Left lung (tissue), 10 donors: Measurements from ENCODE around the gene BEND6. TPM values are rescaled to one million over a fixed set of nuclear protein-coding genes. Genes with fewer than 3 reads are reported as not detected.

Experiments
- ATAC-seq: fragments of 200-7000 bp; cut with Tn5 transposase; one replicate; pipeline ENCODE4 v1.9.1; 2020; ENCODE audit warnings: moderate library complexity
- DNase-seq, 4 donors: peaks; one replicate each; pipeline ENCODE4 v3.0.0-alpha.2; 2013 to 2020
- H3K27ac ChIP-seq, 2 donors: fragments of 200-600 bp; sonication (generic) in 1 of 2; one replicate each; pipeline versions ENCODE4 v1.5.0 to v1.8.0; 2020 to 2021
- H3K27me3 ChIP-seq, 2 donors: fragments of 200-600 bp; sonication (generic) in 1 of 2; one replicate each; pipeline versions ENCODE4 v1.5.0 to v1.8.0; 2020 to 2021
- H3K36me3 ChIP-seq, 2 donors: fragments of 200-600 bp; sonication (generic) in 1 of 2; one replicate each; pipeline versions ENCODE4 v1.5.0 to v1.8.0; 2020 to 2021
- H3K4me1 ChIP-seq, 2 donors: fragments of 200-600 bp; one replicate each; pipeline ENCODE4 v1.8.0; 2021
- H3K4me3 ChIP-seq, 2 donors: fragments of 200-600 bp; sonication (generic) in 1 of 2; one replicate each; pipeline versions ENCODE4 v1.5.0 to v1.8.0; 2020 to 2021; ENCODE audit warnings: mild to moderate bottlenecking in 1 of 2
- H3K9me3 ChIP-seq, 2 donors: fragments of 200-600 bp; sonication (generic) in 1 of 2; one replicate each; pipeline versions ENCODE4 v1.5.0 to v1.8.0; 2020 to 2021
- CTCF ChIP-seq, 2 donors: fragments of 200-600 bp; sonication (generic) in 1 of 2; IDR thresholded peaks; one replicate each; pipeline versions ENCODE4 v1.5.0 to v1.8.0; 2021; ENCODE audit warnings: antibody characterized with exemption in 2 of 2
- intact Hi-C, 2 donors: fragments of 100-400 bp; cut with DNase I; formaldehyde crosslinking; loops; one replicate each; pipeline versions ENCODE4 v1.11.2 to v1.14.2; 2022
- polyA plus RNA-seq, 6 donors: library from polyadenylated mRNA; unstranded; fragments of 120-200 nt; gene quantifications; one replicate each; pipeline ENCODE4 v1.2.1, GENCODE V29; 2013; ENCODE audit not compliant: insufficient read length in 6 of 6
- total RNA-seq, 2 donors: library from RNA; stranded (reverse); fragmentation: NEBNext Ultra II Directional; extraction: Animal tissue kit (Norgen Biotek cat#: 25700); gene quantifications; one replicate each; pipeline ENCODE4 v1.2.1, GENCODE V29; 2021
- donor health status: DM: no; HTN: yes; CAD: no.
- donor health status: DM: no; HTN: no; CAD: no.

Gene BEND6
- total and polyA plus RNA-seq, 8 donors: 1.1 to 3.8 (median 1.6) TPM

DNA sequence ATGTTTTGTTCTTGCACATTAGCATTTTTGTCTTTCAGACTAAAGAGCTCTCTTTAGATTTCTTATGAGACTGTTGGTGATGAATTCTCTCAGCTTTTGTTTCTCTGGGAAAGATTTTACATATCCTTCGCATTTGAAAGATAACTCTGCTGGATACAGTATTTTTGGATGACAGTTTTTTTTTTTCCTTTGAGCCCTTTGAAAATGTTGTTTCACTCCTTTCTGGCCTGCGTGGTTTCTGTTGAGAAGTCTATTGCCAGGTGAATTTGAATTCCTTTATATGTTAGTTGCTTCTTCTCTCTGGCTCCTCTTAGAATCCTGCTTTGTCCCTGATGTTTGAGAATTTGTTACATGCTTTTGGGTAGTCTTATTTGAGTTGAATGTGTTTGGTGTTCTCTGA lies 69.4 kb downstream of the BEND6 start:
- intact Hi-C loops: loop anchor here in 1 of 2 donors (10.0 kb wide), 1 partner anchor 120 kb away; no protein-coding TSS in a partner anchor
- Histone ChIP-seq H3K4me3 (no peak overlapping the region), H3K4me1 (no peaks in the 10 kb centered on the region), H3K27ac (no peak overlapping the region), H3K9me3 (peaks cover 0 to 20% of the 10 kb centered on the region in 2 donors), H3K27me3 (no peaks in the 10 kb centered on the region), H3K36me3 (no peaks in the 10 kb centered on the region)
- no peak for TF ChIP-seq CTCF (IDR thresholded peaks at IDR 0.05)
- DNase-seq (no peak), ATAC-seq (no peak)

DNA sequence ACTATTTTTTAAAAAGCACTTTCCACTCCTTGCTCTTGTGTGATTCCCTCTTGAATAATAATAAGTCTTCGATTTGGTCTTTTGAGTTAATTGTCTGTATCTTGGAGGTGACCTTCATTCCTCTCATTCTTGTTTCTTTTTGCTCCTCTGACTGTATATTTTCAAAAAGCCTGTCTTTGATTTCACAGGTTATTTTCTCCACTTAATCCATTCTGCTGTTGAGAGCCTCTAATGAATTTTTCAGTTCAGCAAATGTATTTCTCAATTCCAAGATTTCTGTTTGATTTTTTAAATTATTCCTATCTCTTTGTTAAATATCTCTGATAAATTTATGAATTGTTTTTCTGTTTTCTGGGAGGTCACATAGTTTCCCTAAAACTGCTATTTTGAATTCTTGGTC lies 69.9 kb downstream of the BEND6 start:
- intact Hi-C loops: loop anchor here in 1 of 2 donors (10.0 kb wide), 1 partner anchor 120 kb away; no protein-coding TSS in a partner anchor
- no peak for TF ChIP-seq CTCF (IDR thresholded peaks at IDR 0.05)
- ATAC-seq (no peak), DNase-seq (no peak)
- H3K9me3 ChIP-seq: peaks cover 0 to 20% of the 10 kb centered on the region in 2 donors
- H3K36me3 ChIP-seq: no peaks in the 10 kb centered on the region
- no peak overlapping the region for H3K4me3 ChIP-seq
- H3K27me3 ChIP-seq: no peaks in the 10 kb centered on the region
- no peak overlapping the region for H3K27ac ChIP-seq
- H3K4me1 ChIP-seq: no peaks in the 10 kb centered on the region

DNA sequence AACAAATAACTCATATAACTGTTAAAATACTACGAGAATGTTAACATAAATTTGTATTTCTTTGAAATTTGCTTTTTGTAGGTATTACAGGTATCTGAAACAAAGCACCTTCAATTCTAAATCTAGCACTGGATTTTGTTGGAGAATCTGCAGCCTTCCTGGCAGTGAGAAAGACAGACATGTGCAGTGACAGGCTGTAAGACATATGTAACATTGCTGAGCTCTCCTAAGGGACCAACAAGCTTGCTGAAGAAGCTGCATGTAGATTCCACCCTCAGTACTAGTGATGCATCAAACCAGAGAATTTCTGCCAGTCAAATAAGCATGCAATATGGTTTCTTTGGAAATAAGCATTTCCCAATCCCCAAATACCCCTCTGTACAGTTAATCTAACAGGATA lies 71.1 kb downstream of the BEND6 start:
- Histone ChIP-seq H3K36me3 (no peaks in the 10 kb centered on the region), H3K9me3 (peaks cover 0 to 20% of the 10 kb centered on the region in 2 donors), H3K4me3 (no peak overlapping the region), H3K27me3 (no peaks in the 10 kb centered on the region), H3K4me1 (no peaks in the 10 kb centered on the region), H3K27ac (no peak overlapping the region)
- no peak for TF ChIP-seq CTCF (IDR thresholded peaks at IDR 0.05)
- ATAC-seq (no peak), DNase-seq (no peak)
- intact Hi-C loops: loop anchor here in 1 of 2 donors (10.0 kb wide), 1 partner anchor 121 kb away; no protein-coding TSS in a partner anchor

- TF ChIP-seq CTCF (IDR thresholded peaks at IDR 0.05): no peak
- intact Hi-C loops: loop anchor here in 1 of 2 donors (10.0 kb wide), 1 partner anchor 122 kb away; no protein-coding TSS in a partner anchor
- Histone ChIP-seq H3K4me3 (no peak overlapping the region), H3K9me3 (peaks cover 0 to 20% of the 10 kb centered on the region in 2 donors), H3K36me3 (no peaks in the 10 kb centered on the region), H3K4me1 (no peaks in the 10 kb centered on the region), H3K27me3 (no peaks in the 10 kb centered on the region), H3K27ac (no peak overlapping the region)
- ATAC-seq (no peak), DNase-seq (no peak)
These were observed 72.4 kb downstream of the BEND6 start for GRCh38 chr6:57027301-57027700.

GRCh38 chr6:57029213-57029612 lies 74.3 kb downstream of the BEND6 start:
- no peaks in the 10 kb centered on the region for H3K36me3 ChIP-seq
- peaks cover 0 to 17% of the 10 kb centered on the region in 2 donors for H3K9me3 ChIP-seq
- intact Hi-C loops: loop anchor here in 1 of 2 donors (10.0 kb wide), 1 partner anchor 124 kb away; no protein-coding TSS in a partner anchor
- TF ChIP-seq CTCF (IDR thresholded peaks at IDR 0.05): no peak
- DNase-seq (no peak), ATAC-seq (no peak)
- no peaks in the 10 kb centered on the region for H3K27me3 ChIP-seq
- no peak overlapping the region for H3K4me3 ChIP-seq
- no peak overlapping the region for H3K27ac ChIP-seq
- H3K4me1 ChIP-seq: no peaks in the 10 kb centered on the region
